Activated T-cell treated with anti-CD3 and anti-CD28 coated beads for 4 hours (primary cell): ENCODE measurements around the gene SETD5.
"Not testable (repeated sequence)": the region's sequence is repeated elsewhere in the genome, so short reads cannot be mapped to it uniquely, and the experiment has no call there.

Source experiments
- DNase-seq: peaks from one replicate; pipeline ENCODE4 v3.0.0-alpha.2; 2020

Gene SETD5

GRCh38 chr3:9468460-9468859, 71.0 kb downstream of the SETD5 start:
- no peak for DNase-seq

- no peak for DNase-seq
Observed at GRCh38 chr3:9469986-9470385, 72.6 kb downstream of the SETD5 start.

- no peak for DNase-seq
Observed at GRCh38 chr3:9473496-9474065, 76.2 kb downstream of the SETD5 start.

DNA sequence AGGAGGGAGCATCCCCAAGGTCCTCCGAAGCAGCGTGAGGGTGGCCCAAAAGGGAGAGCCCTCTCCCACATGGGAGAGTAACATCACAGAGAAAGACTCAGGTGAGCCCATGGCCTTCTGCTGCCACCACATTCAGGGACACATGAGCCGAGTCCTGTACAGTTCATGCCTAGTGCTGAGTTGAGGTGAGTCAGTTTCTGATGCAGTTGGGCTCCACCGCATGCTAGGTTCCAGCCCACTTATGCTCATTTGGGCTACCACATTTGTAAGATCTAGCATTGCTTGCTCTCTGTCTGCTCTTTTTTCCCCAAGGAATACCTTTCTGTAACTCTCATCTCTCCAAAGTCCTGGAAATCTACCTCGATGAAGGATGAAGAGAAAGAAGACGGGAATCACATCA, 77.1 kb downstream of the SETD5 start:
- DNase-seq = no peak

DNA sequence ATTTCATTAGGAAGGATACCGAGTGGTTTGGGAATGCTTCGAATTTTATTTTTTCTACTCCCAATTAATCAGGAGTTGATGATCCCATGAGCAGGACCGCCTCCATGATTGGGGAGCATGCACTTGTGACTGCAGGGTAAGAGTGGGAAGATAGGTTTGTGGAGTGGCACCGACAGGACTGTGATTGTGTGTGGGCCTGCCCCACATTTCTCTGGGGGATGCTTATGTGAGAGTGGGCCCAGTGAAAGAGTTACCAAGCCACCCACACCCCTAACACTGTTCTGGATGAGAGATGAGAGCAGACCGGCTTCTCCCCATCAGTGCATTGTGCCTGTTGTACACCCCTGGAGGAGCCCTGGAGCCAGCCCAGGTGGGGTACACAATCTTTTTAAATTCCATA, 79.5 kb downstream of the SETD5 start:
- DNase-seq = no peak

- DNase-seq = no peak
Observed at GRCh38 chr3:9480265-9480664, 82.8 kb downstream of the SETD5 start.

GRCh38 chr3:9485248-9485647, 87.8 kb downstream of the SETD5 start:
- no peak for DNase-seq

- no peak for DNase-seq
Observed at GRCh38 chr3:9491506-9491905, 94.1 kb downstream of the SETD5 start.

DNA sequence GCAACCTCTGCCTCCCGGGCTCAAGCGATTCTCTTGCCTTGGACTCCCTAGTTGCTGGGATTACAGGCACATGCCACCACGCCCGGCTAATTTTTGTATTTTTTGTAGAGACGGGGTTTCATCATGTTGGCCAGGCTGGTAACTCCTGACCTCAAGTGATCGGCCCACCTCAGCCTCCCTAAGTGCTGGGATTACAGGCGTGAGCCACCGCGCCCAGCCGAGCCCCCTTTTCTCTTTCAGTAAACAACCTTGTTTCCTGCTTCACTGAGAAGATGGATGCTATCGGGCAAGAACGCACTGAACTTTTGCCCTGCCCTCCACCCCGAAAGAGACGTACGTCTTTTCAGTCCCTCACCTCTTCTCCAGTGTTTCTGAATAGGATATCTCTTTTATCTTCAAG, 96.6 kb downstream of the SETD5 start:
- not testable (repeated sequence) for DNase-seq

- DNase-seq = no peak
Observed at GRCh38 chr3:9496893-9497292, 99.5 kb downstream of the SETD5 start.

GRCh38 chr3:9497821-9498565, 100.6 kb downstream of the SETD5 start:
- no peak for DNase-seq

- no peak for DNase-seq
Observed at GRCh38 chr3:9498781-9499180, 101.4 kb downstream of the SETD5 start.

DNA sequence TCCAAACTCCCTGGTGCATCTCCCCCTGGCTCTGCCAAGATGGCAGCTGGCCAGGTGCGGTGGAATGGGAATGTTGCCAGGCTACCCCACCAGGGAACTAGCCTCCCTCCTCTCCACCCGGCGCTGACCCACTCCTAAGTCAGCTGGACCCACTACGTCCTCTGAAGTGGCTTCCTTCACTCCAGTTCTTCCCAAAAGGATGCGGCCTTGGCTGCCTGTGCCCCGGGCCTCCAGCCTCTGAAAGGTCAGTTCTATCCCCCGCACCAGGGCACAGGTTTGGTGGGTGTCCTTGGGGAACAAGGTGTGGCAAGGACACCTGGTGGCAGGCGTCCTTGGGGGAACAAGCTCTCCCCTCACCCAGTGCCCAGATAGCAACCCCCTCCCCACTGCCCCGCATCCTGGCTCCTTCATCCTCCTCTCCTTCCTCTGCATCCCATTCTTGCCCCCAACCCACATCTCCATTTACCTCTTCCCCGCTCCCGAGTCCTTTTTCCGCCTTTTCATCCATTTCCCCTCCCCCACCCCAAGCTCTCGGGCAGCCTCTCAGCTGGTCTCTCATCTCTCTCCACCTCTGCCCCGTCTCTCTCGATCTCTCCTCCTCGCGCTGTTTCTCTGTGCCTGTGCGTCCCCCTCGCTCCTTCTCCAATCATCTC, 102.2 kb downstream of the SETD5 start:
- DNase-seq = no peak

GRCh38 chr3:9500108-9501050, 103.0 kb downstream of the SETD5 start:
- peak; percentile 21 for DNase-seq

- DNase-seq = no peak
Observed at GRCh38 chr3:9501226-9501625, 103.8 kb downstream of the SETD5 start.

DNA sequence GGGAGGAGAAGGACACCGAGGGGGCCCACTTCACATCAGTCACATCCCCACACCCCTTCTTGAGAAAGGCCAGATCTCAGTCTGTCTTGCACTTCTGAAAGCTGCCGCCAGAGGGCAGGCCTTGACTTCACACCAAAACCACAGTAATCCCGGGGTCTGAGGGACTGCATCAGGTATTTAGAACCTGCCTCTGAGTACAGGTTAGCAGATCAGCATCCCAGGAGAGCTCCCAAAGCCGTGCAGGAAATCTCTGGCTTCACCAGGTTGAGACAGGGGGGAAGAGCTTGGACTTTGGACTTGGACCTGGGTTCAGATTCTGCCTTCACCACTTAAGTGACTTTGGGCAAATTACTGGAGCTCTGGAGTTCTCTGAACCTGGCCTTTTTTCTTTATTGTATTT, 105.9 kb downstream of the SETD5 start:
- DNase-seq = peak; percentile 58

DNA sequence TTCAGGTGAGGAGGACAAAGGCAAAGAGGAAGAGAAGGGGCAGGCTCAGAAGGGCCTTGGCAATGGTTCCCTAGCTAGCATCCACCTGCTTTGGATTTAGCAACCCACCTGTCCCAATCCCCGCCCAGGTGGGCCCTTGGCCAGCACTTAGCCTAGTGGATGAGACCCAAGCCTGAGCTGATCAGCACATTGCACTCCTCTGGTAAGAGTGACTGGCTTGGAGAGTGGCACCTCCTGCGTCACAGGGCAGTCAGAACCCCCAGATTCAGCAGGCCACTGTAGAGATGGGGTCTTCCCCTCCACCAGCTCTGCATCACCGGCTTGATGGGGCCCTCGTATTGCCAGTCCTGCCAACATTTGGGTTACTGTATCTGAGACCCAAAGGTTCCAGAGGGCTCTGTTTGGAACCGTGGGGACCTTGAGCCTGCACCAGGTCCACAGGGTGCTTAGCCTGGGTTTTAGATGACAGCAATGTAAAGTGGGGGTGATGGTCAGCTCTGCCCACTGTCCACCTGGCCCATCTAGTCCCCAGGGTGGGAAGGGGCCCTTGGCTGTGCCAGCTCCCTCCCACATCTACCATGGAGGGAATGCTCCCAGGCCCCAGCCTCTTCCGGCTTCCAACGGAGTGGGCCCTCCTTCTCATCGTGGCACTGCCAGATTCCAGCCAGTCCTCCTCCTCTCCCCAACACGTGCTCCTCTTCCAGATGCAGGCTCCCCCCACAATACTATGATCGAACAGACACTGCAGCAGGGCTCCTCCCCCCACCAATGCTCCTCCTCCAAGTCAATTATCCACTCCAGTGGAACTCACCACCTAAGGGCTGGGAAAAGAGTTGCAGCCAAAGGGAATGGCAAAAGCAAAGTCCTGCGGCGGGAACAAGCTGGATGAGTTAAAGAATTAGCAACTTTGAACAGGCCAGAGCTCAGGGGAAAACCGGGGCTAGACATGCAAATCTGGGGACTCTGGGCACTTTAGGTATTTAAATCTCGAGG, 110.5 kb downstream of the SETD5 start:
- no peak for DNase-seq

- DNase-seq = no peak
Observed at GRCh38 chr3:9508781-9509180, 111.4 kb downstream of the SETD5 start.

- no peak for DNase-seq
Observed at GRCh38 chr3:9512456-9513045, 115.1 kb downstream of the SETD5 start.

- no peak for DNase-seq
Observed at GRCh38 chr3:9514306-9514705, 116.9 kb downstream of the SETD5 start.

DNA sequence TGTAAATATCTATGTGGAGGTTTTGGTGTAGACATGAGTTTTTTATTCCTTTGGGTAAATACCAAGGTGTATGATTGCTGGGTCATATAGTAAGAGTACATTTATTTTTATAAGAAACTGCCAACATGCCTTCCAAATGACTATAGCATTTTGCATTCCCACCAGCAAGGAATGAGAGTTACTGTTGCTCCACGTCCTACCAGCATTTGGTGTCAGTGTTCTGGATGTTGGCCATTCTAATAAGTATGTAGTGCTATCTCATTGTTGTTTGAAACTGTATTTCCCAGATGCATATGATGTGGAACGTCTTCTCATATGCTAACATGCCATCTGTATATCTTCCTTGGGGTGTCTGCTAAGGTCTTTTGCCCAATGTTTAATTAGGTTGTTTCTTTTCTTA, 117.5 kb downstream of the SETD5 start:
- DNase-seq = no peak

DNA sequence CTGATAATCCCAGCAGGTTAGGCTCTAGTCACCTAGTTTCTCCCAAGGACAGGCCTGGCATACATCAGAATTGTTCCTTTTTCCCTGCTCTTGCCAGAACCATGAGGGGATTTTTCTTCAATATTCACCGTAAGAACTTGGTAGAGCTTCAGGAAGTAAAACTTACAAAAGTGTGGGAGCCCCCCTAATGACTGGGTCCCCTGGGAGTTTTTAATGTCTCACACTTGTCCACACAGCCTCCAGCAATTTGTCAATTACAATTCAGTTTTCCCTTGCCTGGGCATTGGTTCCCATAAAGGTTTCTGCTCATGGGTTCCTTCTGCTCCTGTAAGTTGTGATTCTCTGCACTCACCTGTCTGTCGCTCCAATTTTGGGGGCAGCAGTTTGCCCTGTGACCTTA, 127.7 kb downstream of the SETD5 start:
- no peak for DNase-seq
